Panc1 (cell line): Measurements from ENCODE around the gene AGAP1. TPM values are rescaled to one million over a fixed set of nuclear protein-coding genes. Genes with fewer than 3 reads are reported as not detected.

Source experiments
- ATAC-seq: fragments of 200-7000 bp; cut with Tn5 transposase; 2 replicates; pipeline ENCODE4 v1.9.1; 2020; ENCODE audit warnings: mild to moderate bottlenecking, moderate library complexity
- BruUV-seq: library from RNA; stranded (reverse); fragments of 400-500 nt; replicated peaks from 2 replicates; lab custom pipeline; 2021; lab: Mats Ljungman, UMichigan
- CTCF ChIA-PET: fragments of 300-600 bp; sonication (Branson Sonifier 250); formaldehyde crosslinking; loops from one replicate; lab custom pipeline; 2022; ENCODE audit warnings: antibody characterized with exemption; lab: Charles Lee
- POLR2A ChIA-PET: fragments of 300-600 bp; sonication (Branson Sonifier 250); formaldehyde crosslinking; loops from one replicate; lab custom pipeline; 2022; ENCODE audit warnings: antibody characterized with exemption; lab: Charles Lee
- DNase-seq: peaks from one replicate; pipeline ENCODE4 v3.0.0-alpha.2; 2010; ENCODE audit warnings: low read depth, low spot score
- H3K27ac ChIP-seq: 2 replicates; pipeline ENCODE4 v1.5.1; 2011; ENCODE audit warnings: mild to moderate bottlenecking, low read length, inconsistent platforms
- H3K27me3 ChIP-seq: fragments of 200-500 bp; sonication (Bioruptor generic); 2 replicates; pipeline ENCODE4 v1.6.0; 2014; ENCODE audit warnings: low read length, inconsistent platforms; ENCODE audit not compliant: control insufficient read depth, insufficient read depth
- H3K36me3 ChIP-seq: fragments of 200-500 bp; sonication (Bioruptor generic); 2 replicates; pipeline ENCODE4 v1.5.1; 2014; ENCODE audit warnings: inconsistent platforms, mild to moderate bottlenecking, low read length, moderate library complexity; ENCODE audit not compliant: control insufficient read depth, insufficient read depth
- H3K4me1 ChIP-seq: 2 replicates; pipeline ENCODE4 v1.5.1; 2011; ENCODE audit warnings: inconsistent platforms, mild to moderate bottlenecking, low read length, moderate library complexity; ENCODE audit not compliant: control insufficient read depth, insufficient read depth
- H3K4me3 ChIP-seq, 2 experiments: 2 replicates each; pipeline ENCODE4 v1.5.1; 2011 to 2012; ENCODE audit warnings: low read depth in 2 of 2, low read length in 2 of 2, mild to moderate bottlenecking in 2 of 2, inconsistent platforms in 1 of 2, moderate library complexity in 1 of 2
- H3K9me3 ChIP-seq: fragments of 200-500 bp; sonication (Bioruptor generic); 2 replicates; pipeline ENCODE4 v1.5.1; 2014; ENCODE audit warnings: low read depth, mild to moderate bottlenecking, inconsistent platforms, low read length, moderate library complexity; ENCODE audit not compliant: control insufficient read depth, insufficient read depth
- CTCF ChIP-seq: fragments of 450-650 bp; IDR thresholded peaks from 2 replicates; pipeline ENCODE4 v1.5.1; 2017; ENCODE audit warnings: mild to moderate bottlenecking
- POLR2AphosphoS5 ChIP-seq: IDR thresholded peaks from 2 replicates; pipeline ENCODE4 v1.6.1; 2012; ENCODE audit warnings: mild to moderate bottlenecking, low read depth, low read length, moderate library complexity
- REST ChIP-seq, 2 experiments: IDR thresholded peaks; 2 replicates each; pipeline ENCODE4 v1.6.1; 2011 to 2012; ENCODE audit warnings: low read depth in 2 of 2, control low read depth in 1 of 2, low read length in 1 of 2, mild to moderate bottlenecking in 1 of 2, moderate library complexity in 1 of 2; ENCODE audit not compliant: insufficient read depth in 1 of 2
- SIN3A ChIP-seq: IDR thresholded peaks from 2 replicates; pipeline ENCODE4 v1.6.1; 2012; ENCODE audit warnings: low read depth, mild to moderate bottlenecking, low read length, moderate library complexity, borderline replicate concordance; ENCODE audit not compliant: insufficient read depth
- TCF7L2 ChIP-seq: IDR thresholded peaks from 2 replicates; pipeline ENCODE4 v1.6.1; 2011; ENCODE audit warnings: mild to moderate bottlenecking, low read depth, low read length, inconsistent platforms
- in situ Hi-C: cut with HindIII; loops from 2 replicates; pipeline ENCODE4 v1.10.0; 2016; ENCODE audit warnings: low sequenced_read_pairs, low pct_unique_long_range_greater_than_20kb
- intact Hi-C: fragments of 100-400 bp; cut with micrococcal nuclease; formaldehyde crosslinking; loops from one replicate; pipeline ENCODE4 v1.10.0; 2022; ENCODE audit not compliant: unreplicated experiment
- total RNA-seq: library from RNA; stranded (reverse); gene quantifications from one replicate; pipeline ENCODE4 v1.2.1, GENCODE V29; 2021; ENCODE audit not compliant: unreplicated experiment

AGAP1 gene
- total RNA-seq, 1 experiment from 2014 or later = 38.9 TPM

- POLR2A ChIA-PET = interaction anchor here (0.5 kb wide), 1 partner anchor 83 kb away, joined by 3 read pairs; no protein-coding TSS in a partner anchor
- no peak for ATAC-seq
- BruUV-seq = no TSS peak
Measured at GRCh38 chr2:235580426-235581157, 86.7 kb downstream of the AGAP1 start.

DNA sequence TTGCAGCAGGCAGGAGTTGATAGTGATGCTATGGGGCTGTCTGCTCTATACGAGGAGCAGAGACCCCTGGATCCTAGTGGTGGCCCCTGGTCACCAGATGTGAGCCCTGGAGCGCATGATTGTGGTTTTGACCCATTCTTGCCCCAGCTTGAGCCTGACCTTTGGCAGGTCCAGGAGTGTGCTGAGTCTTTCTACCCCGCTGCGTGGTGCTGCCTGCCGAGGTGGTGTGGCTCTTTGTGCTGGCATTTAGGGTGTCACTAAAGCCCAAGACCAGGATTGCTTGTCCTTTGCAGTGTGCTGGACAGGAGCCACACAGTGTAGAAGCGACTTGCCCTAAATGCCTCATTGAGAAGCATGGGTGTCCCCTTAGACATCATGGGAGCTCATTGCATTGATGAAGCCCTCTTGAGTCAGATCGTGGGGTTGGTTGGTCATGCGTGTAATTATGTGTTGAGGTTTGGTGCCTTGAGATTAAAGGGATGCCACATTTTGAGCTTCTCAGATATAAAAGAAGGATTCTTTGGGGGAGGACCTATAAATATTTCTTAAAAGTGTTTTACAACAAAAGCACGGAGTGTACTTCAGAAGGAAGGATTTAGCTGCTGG lies 88.3 kb downstream of the AGAP1 start:
- Histone ChIP-seq H3K27me3 (no peaks in the 10 kb centered on the region), H3K4me1 (no peaks in the 10 kb centered on the region), H3K36me3 (no peaks in the 10 kb centered on the region), H3K9me3 (no peaks in the 10 kb centered on the region), H3K27ac (no peak overlapping the region), H3K4me3 (no peak overlapping the region)
- ChIA-PET CTCF (no interaction called here), POLR2A (no interaction called here)
- intact Hi-C loops (no loop called here), in situ Hi-C loops (no loop called here)
- DNase-seq (no peak), ATAC-seq (no peak)
- BruUV-seq = no TSS peak
- TF ChIP-seq POLR2AphosphoS5 (no peak), REST (IDR thresholded peaks at IDR 0.05; ENCODE audit: insufficient read depth in 1 of 2, low read depth in 2 of 2, low read length in 1 of 2) (no peak), TCF7L2 (no peak), SIN3A (no peak)

More at GRCh38 chr2:235580426-235581157, 86.7 kb downstream of the AGAP1 start:
- no peaks in the 10 kb centered on the region for H3K4me1 ChIP-seq
- CTCF ChIA-PET = no interaction called here
- in situ Hi-C loops = no loop called here
- H3K27ac ChIP-seq = no peak overlapping the region
- H3K4me3 ChIP-seq = no peak overlapping the region
- no peak for TF ChIP-seq CTCF
- TF ChIP-seq TCF7L2 = no peak
- TF ChIP-seq REST (IDR thresholded peaks at IDR 0.05; ENCODE audit: insufficient read depth in 1 of 2, low read depth in 2 of 2, low read length in 1 of 2) = no peak
- TF ChIP-seq SIN3A = no peak
- TF ChIP-seq POLR2AphosphoS5 = no peak
- H3K9me3 ChIP-seq = no peaks in the 10 kb centered on the region
- no peaks in the 10 kb centered on the region for H3K36me3 ChIP-seq
- no peaks in the 10 kb centered on the region for H3K27me3 ChIP-seq
- intact Hi-C loops = no loop called here
- no peak for DNase-seq
